T-helper 1 cell (primary cell): ENCODE measurements around the gene ZBTB17.
A peak's percentile ranks its signal among the peaks of the same experiment; 100 is the strongest.
"Not testable (repeated sequence)": the region's sequence is repeated elsewhere in the genome, so short reads cannot be mapped to it uniquely, and the experiment has no call there.

ENCODE experiments used
- DNase-seq, 5 donors: peaks; one replicate each; pipeline ENCODE4 v3.0.0-alpha.2; 2012 to 2020

Gene ZBTB17

DNA sequence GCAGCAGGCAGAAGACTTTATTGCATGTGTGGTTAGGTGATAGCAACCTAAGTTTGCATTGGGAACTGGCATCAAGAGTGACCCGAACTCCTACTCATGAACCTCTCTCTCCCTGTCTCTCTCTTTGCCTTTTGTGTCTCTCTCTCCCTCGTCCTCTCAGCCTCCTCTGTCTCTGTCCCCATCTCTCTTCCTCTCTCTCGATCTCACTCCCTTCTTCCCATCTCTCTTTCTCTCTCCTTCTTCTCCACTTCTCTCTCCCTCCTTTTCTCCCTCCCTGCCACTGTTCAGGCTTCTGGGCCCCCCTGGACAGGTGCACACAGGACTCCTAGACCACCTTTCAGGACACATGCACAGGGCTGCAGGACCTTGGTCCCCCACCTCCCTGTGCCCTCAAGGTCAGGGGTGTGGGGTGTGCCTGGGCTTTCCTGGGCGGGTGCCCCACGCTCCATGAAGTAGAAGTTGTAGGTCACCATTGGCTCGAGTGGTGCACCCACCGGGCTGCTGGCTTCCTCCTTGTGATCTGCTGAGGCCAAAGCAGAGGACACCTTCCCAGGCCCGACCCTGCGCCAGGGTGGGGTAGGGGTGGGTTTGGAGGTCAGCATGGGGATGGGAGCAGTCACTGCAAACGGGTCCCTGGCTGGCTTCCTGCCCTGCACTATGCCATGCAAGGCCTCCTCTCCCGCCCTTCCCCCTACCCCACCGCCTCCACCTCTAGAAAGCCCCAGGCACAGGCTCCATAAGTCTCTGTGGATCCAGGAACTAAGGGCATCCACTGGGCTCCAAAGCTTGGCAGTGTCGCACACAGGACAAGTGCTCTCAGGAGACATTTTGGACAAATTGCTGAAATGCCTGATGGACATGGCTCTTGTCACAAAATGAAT, 13.2 kb upstream of the ZBTB17 start:
- no peak for DNase-seq

DNA sequence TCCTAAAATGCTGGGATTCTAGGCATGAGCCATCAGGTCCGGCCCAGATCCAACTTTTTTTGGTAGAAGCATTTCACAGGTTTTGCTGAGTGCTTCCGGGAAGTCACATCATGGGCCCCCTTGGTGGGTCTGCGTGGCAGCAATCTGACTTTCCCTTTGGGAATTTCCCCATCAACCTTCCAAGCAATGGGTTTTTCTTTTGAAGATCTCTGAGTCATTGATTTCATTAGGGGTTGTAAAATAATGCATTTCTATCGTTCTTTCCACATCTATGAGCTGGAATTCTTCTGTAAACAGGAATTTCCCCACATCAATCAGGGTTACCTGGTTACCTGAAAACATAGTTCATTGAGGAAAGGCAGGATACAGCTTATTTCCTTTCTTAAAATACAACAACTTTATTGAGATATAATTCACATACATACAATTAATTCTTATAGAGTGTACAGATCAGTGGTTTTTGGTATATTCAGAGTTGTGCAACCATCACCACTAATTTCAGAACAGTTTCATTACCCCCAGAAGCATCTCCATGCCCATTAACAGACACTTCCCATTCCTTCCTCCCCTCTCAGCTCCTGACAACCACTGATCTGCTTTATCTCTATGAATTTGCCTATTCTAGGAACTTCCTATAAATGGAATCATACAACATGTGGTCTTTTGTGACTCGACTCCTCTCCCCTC, 9.9 kb upstream of the ZBTB17 start:
- DNase-seq = no peak

DNA sequence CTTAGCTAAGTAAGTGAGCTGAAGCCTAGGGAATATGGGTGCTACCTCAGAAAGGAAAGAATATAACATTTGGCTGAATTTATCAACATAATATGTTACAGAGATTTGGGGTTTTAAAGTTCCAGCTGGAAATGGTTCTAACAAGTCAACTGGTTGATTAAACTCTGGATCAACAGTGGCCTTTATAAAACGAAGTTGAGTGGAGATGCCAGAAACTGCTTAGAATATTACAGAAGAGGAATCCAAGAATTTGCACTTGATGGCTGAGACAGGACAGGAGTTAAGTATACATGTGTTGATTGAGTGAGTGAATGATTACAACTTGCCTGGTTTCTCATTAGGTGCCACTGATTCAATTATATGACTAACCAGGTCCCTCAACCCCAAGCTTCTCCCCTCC, 7.4 kb upstream of the ZBTB17 start:
- no peak for DNase-seq

DNA sequence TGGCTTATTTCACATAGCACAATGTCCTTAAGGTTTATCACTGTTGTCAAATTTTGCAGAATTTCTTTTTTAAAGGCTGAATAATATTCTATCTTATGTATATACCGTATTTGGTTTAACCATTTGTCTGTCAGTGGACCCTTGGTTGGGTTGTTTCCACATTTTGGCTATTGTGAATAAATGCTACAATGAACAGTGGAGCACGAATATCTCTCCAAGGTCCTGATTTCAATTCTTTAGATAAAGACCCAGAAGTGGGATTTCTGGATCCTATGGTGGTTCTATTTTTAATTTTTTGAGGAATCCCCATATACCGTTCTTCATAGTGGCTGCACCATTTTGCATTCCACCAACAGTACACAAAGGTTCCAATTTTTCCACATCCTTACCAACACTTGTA, 5.8 kb upstream of the ZBTB17 start:
- no peak for DNase-seq

DNA sequence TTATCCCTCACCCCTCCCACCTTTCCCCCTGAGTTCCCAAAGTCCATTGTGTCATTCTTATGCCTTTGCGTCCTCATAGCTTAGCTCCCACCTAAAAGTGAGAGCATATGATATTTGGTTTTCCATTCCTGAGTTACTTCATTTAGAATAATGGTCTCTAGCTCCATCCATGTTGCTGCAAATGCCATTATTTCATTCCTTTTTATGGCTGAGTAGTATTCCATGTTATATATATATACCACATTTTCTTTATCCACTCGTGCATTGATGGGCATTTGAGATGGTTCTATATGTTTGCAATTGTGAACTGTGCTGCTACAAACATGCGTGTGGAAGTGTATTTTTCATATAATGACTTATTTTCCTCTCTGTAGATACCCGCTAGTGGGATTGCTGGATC, 2.0 kb upstream of the ZBTB17 start:
- not testable (repeated sequence) for DNase-seq

DNA sequence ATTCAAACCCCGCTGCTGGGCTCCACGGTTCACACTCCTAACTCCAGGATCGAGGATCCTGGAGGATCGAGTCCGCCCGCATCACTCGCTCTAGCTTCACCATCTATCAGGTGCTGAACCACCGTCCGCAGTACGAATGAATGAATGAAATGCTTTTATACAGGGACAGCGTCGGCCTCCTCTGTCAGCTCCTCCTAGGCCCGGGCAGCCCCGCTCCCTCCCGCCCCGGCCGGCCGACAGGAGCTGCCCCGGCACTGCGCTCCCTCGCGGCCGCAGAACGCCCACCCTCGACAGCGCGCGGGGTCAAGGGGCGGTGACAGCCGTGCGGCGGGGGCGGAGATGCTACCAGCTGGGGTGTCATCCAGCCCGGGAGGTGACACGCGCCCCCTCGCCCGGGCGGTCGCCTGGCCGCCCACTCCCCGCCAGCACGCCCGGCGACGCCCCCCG, 520 bp downstream of the ZBTB17 start:
- DNase-seq = peak; percentile 43 to 67 (median 53)

DNA sequence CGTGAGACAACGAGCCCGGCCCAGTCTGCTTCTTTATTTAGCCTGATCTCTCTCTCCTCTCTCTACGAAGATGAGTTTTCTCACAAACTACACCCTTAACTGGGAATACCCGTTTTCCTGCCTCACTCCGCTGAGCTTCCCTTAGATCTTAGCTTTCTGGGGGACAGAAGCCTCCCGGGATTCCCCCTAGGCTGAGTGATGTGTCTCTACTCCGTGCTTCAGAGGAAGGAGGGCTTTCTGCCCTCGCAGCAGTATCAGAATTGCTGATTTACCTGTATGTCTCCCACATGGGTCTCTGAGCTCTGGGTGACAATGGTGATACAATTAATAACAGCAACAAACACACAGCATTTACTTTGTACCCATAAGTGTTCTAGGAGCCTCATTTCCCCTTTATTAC, 1.0 kb downstream of the ZBTB17 start:
- no peak for DNase-seq

DNA sequence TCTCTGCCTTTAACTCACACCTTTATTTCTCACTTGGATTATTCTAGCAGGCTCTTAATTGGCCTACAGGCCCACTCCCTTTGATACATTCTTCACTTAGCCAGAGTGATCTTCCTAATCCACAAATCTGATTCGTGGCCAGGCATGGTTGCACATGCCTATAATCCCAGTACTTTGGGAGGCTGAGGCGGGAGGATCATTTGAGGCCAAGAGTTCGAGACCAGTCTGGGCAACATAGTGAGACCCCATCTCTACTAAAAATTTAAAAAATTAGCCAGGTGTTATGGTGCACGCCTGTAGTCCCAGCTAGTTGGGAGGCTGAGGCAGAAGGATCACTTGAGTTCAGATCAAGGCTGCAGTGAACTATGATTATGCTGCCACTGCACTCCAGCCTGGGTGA, 2.1 kb downstream of the ZBTB17 start:
- no peak for DNase-seq

DNA sequence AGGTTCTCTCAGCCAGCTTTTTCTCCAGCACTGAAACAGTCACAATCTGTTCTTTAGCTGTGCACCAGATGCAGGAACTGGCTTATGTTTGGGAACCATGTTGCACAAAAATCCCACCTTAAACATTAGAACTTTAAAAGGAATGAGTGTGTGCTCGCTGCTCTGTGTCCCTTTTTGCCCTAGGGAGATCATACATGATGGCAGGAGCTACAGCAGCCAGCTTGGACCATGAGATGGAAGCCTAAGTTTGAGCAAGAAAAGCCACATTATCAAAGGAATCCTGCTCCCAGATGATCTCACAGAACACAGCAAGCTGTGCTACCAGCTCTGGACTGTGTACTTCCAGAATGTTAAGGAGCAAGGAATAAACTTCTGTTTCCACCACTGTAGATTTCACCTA, 3.5 kb downstream of the ZBTB17 start:
- DNase-seq = no peak

DNA sequence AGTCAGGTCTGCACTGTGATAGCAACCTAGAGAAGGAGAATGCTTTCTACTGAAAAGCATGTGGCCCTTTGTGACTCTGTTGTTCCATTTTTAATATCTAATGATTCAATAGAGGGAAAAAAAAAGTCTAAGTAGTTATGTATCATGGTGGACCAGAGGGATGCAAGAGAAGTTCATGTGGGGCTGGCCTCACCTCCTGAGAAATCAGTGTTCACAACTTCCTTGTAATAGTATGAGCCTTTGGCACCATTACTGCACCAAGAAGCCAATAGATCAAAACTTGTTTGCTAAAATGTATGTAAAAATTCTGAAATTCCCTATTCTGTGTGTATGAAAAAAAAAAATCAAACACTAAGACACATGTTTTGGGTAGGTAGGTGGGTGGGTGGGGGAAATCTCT, 5.0 kb downstream of the ZBTB17 start:
- DNase-seq = no peak

DNA sequence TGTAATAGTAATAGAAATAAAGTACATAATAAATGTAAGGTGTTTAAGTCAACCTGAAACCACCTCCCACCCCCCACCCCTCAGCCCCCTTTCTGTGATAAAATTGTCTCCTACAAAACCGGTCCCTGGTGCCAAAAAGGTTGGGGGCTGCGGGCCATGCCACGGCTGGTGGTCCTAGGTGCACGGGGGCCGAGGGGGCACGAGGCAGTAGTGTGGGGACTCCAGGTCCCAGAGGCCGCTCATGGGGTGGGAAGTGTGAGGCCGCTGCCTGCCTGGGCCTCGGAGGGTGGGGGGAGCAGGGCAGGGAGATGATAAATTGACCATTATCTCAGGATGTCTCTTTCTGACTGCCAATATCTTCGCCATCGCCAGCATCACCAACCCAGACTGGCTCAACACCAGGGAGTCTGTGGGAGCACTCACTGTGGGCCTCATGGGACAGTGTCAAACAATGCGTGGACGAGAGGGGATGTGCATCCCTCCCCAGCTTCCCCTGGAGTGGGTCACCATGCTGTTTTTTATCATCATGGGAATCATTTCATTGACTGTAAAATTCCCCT, 6.5 kb downstream of the ZBTB17 start:
- no peak for DNase-seq

DNA sequence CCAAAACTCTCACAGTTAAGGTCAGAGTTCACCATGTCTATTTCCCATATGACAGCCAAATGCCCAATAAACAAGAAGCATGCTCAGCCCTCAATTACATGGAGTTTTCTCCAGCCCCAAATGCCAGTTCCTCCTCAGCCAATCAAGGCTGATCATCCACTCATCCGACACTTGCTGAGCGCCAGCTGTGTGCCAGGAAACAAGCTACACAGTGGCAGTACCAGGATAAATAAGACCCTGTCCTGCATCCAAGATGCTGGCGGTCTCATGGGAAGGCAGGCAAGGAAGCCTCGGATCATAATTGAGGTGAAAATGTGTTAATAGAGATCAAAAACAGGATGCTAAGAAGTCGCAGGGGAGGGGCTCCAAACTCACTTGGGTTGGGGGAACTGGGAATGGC, 7.7 kb downstream of the ZBTB17 start:
- DNase-seq = no peak

DNA sequence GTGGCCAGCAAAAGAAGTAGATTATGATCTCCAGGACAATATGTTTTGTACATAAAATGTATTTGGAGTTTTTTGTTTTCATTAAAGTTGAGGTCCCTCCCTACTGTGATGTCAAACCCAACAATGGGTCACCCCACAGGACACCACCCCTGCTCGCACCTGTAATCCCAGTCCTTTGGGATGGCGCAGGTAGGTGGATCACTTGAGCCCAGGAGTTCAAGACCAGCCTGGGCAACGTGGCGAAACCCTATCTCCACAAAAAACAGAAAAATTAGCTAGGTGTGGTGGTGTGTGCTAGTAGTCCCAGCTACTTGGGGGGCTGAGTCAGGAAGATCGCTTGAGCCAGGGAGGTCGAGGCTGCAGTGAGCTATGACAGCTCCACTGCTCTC, 9.0 kb downstream of the ZBTB17 start:
- DNase-seq = no peak

DNA sequence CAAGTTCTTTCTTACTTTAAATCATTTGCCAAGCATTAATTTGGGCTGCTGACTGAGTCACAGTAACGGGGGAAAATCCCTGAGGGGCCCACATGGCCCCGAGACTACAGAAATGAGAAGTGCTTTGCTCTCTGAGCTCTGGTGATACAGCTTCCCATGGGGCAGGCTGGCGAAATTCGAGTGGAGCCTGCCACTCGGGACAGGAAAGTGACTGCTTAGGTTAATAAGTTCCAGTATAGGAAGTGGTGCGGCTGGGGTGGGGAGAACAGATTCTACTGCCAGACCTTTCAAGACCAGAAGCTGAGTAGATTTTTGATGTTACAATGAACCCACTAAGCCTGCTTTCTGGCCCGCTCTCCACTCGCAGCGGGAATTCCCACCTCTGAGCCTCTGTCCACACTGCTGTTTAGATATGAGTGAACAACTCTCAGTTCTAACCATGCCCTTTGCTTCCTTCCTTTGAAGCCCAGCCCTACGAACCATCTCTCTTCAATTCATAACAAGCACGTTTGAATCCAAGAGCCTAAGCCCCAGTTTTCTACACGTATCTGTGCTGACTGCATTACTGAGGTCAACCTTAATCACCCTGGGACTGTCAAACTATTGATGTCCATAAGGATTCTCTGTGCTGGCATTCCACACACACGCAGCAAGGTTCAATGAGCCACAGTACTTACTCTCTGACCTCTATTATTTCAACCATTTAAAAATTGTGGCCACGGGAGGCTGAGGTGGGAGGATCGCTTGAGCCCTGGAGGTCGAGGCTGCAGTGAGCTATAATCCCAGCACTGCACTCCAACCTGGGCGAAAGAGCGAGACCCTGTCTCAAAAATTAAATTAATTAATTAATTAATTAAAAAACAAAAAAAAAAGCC, 9.6 kb downstream of the ZBTB17 start:
- peak in 3 of 5 donors; percentile 35 to 87 (median 41) for DNase-seq

DNA sequence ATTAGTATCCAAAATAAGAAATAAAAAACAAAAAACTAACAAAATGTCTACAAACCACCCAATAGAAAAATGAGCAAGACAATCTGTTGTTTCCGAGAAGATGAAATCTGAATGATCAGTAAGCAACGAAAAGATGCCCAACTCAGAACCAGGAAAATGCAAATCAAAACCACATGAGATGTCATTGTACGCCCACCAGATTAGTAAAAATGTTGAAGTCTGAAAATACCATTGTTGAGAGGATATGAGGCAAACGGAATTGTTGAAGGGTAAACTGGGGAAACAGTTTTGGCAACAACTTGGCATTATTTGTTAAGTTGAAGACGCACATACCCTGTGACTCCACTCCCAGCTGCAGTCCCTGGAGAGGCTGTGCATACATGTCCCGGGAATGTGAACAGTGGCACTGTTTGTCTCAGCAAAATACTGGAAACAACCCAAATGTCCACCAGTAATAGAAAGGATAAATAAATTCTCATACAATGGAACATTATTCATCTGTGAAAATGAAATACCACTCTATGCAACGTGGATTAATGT, 10.6 kb downstream of the ZBTB17 start:
- DNase-seq = peak in 1 of 5 donors; percentile 64

DNA sequence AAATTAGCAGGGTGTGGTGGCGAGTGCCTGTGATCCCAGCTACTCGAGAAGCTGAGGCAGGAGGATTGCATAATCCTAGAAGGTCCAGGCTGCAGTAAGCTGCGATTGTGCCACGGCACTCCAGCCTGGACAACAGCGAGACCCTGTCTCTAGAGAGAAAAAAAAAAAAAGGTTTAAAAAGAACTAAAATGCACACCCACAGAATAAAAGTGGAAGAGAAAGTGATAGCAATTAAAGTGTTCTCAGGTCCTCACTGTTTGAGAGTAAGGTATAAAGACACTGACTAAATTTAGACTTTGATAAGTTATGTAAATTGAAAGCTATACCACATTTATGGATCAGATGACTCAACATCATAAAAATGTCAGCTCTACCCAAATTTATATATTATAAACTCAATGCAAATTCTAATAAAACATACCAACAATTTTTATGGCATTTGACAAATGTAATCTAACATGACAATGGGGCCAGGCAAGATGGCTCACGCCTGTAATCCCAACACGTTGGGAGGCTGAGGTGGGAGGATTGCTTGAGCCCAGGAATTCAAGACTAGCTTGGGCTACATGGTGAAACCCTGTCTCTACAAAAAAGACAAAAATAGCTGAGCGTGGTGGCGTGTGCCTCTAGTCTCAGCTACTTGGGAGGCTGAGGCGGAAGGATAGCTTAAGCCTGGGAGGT, 11.8 kb downstream of the ZBTB17 start:
- DNase-seq = peak in 1 of 5 donors; percentile 41

DNA sequence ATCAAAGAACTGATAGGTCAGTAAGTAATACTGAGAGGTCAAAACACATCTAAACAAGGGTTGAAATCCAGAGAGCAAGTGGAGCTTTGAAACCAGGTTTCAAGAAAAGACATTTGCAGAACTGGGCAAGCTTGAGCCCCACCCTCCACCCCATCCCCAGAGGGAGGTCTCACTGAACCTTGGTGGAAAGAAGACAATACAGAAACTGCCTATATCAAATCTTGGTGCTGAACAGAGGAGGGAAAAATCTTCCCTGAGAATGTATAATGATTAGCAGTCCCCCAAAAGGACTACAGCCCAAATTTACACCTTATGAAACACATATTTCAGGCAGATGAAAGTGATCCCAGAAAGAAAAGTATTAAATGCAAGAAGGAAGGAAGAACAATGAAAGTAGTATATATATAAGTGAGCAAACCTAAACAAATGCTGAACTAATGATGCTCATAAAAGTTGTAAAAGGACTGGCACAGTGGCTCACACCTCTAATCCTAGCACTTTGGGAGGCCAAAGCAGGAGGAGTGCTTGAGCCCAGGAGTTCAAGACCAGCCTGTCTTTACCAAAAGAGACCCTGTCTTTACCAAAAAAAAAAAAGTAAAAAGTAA, 12.4 kb downstream of the ZBTB17 start:
- DNase-seq = no peak

DNA sequence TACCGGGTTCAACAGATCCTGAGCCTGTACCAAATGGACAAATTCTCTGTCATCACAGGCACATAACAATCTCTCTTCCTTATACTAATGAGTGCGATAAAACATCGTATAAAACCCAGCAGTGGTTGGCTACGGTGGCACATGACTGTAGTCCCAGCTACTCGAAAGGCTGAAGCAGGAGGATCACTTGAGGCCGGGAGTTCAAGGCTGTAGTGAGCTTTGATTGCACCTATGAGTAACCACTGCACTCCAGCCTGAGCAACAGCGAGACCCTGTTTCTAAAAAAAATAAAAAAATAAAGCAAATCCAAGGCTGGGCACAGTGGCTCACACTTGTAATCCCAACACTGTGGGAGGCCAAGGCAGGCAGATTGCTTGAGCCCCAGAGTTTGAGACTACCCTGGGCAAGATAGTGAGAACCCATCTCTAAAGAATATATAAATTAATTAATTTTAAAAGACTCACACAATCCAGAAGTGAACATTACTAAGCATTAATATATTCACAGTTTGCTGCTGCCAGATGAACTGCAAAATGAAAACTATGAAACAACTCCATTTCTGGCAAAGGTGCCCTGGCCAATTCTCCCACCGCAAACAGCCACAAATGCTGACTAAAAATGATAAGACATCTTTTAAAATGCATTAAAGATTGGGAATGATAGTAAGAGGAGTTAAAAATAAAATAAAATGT, 13.1 kb downstream of the ZBTB17 start:
- DNase-seq = no peak

DNA sequence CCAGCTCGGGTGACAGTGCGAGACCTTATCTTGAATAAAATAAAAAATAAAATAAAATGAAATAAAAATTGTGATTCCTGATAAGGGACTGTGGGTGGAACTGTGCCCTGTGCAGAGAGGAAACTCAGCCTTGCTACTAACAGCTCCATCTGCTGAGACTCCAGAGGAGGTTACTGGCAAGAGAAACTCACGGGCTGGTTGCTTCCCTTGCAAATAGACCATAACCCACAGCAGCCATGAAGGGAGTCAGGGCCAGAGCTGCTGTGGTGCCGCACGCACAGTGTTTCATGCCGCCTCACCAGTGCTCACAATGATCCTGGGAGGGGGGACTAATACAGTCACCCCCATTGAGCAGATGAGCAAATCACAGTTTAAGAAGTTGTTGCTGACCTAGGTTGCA, 13.7 kb downstream of the ZBTB17 start:
- DNase-seq = no peak

DNA sequence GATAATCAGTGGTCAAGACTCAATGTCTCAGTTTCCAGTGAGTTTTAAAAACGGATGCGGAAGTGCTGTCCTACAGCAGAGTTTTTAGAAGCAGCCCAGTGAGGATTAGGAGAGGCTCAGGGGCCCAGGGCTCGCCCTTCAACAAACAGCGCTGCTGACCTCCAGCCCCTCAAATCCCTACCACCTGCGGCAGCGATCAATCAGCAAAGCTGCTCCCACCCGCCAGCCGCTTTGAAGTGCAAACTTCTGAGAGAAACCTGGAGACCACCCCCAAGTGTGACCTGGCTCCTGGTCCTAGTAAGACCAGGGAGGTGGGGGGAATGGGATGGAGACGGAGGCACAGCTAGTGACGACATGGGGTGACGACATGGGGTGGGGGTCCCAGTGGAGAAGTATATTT, 14.4 kb downstream of the ZBTB17 start:
- no peak for DNase-seq

DNA sequence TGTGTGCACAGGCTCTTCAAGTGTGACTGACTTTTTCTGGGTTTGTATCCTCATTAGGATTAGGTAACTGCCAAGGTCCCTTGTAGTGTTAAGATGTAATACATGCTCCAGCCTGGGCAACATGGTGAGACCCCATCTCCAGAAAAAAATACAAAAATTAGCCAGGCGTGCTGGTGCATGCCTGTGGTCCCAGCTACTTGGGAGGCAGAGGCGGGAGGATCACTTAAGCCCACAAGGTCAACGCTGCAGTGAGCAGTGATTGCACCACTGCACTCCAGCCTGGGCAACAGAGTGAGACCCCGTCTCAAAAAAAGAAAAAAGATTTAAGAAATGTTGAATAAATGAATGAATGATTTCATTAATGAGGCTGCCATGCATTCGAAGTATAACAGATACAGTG, 15.1 kb downstream of the ZBTB17 start:
- no peak for DNase-seq
